HepG2 (cell line): ENCODE measurements around the gene CYP27A1. TPM values are rescaled to one million over a fixed set of nuclear protein-coding genes. Genes with fewer than 3 reads are reported as not detected.

Experiments used
- ATAC-seq: fragments of 200-7000 bp; cut with Tn5 transposase; 3 replicates; pipeline ENCODE4 v1.9.1; 2020; ENCODE audit warnings: mild to moderate bottlenecking, moderate library complexity
- BruUV-seq: library from RNA; stranded (reverse); fragments of 400-500 nt; replicated peaks from 2 replicates; lab custom pipeline; 2021; lab: Mats Ljungman, UMichigan
- CTCF ChIA-PET: fragments of 300-600 bp; formaldehyde crosslinking; extraction: SDS; loops from one replicate; lab custom pipeline; 2021; ENCODE audit warnings: low total read pairs, inconsistent platforms, low intra/inter-chr PET ratio; lab: Yijun Ruan, JAX
- POLR2A ChIA-PET: fragments of 350-600 bp; sonication (Branson Sonifier 250); formaldehyde crosslinking; loops from one replicate; lab custom pipeline; 2020; ENCODE audit warnings: antibody characterized with exemption, inconsistent platforms; lab: Yijun Ruan, JAX
- DNase-seq: peaks from one replicate; pipeline ENCODE4 v3.0.0-alpha.2; 2015; ENCODE audit warnings: low spot score
- FAIRE-seq: peaks from 3 replicates; lab custom pipeline; 2011; peaks lifted over from hg19 to GRCh38; lab: Jason Lieb, UNC
- H2AFZ ChIP-seq: one replicate; pipeline ENCODE4 v1.6.1; 2011; ENCODE audit warnings: low read length, inconsistent platforms
- H3K27ac ChIP-seq: fragments of 300-600 bp; 3 replicates; pipeline ENCODE4 v1.8.0; 2011; ENCODE audit warnings: mixed run types, mild to moderate bottlenecking, mixed read lengths, low read length, inconsistent platforms; ENCODE audit not compliant: insufficient read depth; ENCODE audit errors: extremely low read length
- H3K27me3 ChIP-seq, 2 experiments: fragments of 200-600 bp in 1 of 2; 2 replicates in 1 of 2; 3 replicates in 1 of 2; pipeline versions ENCODE4 v1.6.0 to v1.8.0; 2011; ENCODE audit warnings: low read length in 2 of 2, mild to moderate bottlenecking in 2 of 2, moderate library complexity in 2 of 2, inconsistent platforms in 1 of 2; ENCODE audit not compliant: insufficient read depth in 2 of 2, control insufficient read depth in 1 of 2
- H3K36me3 ChIP-seq, 2 experiments: fragments of 200-600 bp in 1 of 2; replicated peaks in 1 of 2; 2 replicates in 1 of 2; 3 replicates in 1 of 2; pipeline versions ENCODE4 v1.5.1 to v1.8.0; 2011; ENCODE audit warnings: low read length in 2 of 2, inconsistent platforms in 1 of 2; ENCODE audit not compliant: insufficient read depth in 2 of 2, control insufficient read depth in 1 of 2
- H3K4me1 ChIP-seq: 2 replicates; pipeline ENCODE4 v1.5.1; 2012; ENCODE audit warnings: low read length, inconsistent platforms; ENCODE audit not compliant: insufficient read depth
- H3K4me2 ChIP-seq: 2 replicates; pipeline ENCODE4 v1.6.0; 2011; ENCODE audit warnings: low read depth, low read length, inconsistent platforms
- H3K4me3 ChIP-seq, 3 experiments: fragments of 200-600 bp in 1 of 3; sonication (generic), shearing (Covaris generic) in 1 of 3; replicated peaks in 1 of 3; 2 replicates each; pipeline ENCODE4 v1.5.1; 2011 to 2016; ENCODE audit warnings: low read length in 3 of 3, inconsistent platforms in 2 of 3, low read depth in 2 of 3, mild to moderate bottlenecking in 2 of 3, control low read depth in 1 of 3, mixed read lengths in 1 of 3; ENCODE audit not compliant: insufficient read depth in 1 of 3
- H3K79me2 ChIP-seq: one replicate; pipeline ENCODE4 v1.6.1; 2011; ENCODE audit warnings: low read length, inconsistent platforms; ENCODE audit not compliant: insufficient read depth
- H3K9ac ChIP-seq: 2 replicates; pipeline ENCODE4 v1.6.0; 2011; ENCODE audit warnings: mild to moderate bottlenecking, low read depth, low read length, inconsistent platforms; ENCODE audit not compliant: insufficient read depth
- H3K9me3 ChIP-seq: 2 replicates; pipeline ENCODE4 v1.5.1; 2012; ENCODE audit warnings: mild to moderate bottlenecking, low read length
- H4K20me1 ChIP-seq: 2 replicates; pipeline ENCODE4 v1.6.0; 2011; ENCODE audit warnings: inconsistent platforms, mild to moderate bottlenecking, low read length, moderate library complexity; ENCODE audit not compliant: insufficient read depth
- CEBPB ChIP-seq: IDR thresholded peaks from 2 replicates; pipeline ENCODE4 v1.6.1; 2011; ENCODE audit warnings: low read depth, low read length, improper control_type of control experiment, borderline replicate concordance
- NBN ChIP-seq: fragments of 450-650 bp; conservative IDR thresholded peaks from 2 replicates; pipeline ENCODE4 v1.6.1; 2017
- ZFP36 ChIP-seq: fragments of 150-350 bp; IDR thresholded peaks from 2 replicates; pipeline ENCODE4 v1.6.1; 2018; ENCODE audit warnings: borderline replicate concordance, low read length, low read depth; ENCODE audit not compliant: partially characterized antibody
- WGBS: methylation state at CpG from one replicate; pipeline ENCODE4 v1.1.6; 2017; ENCODE audit warnings: low lambda C conversion rate; 5-methylcytosine and 5-hydroxymethylcytosine counted together
- in situ Hi-C: cut with HindIII; loops from 2 replicates; pipeline ENCODE4 v1.10.0; 2017; ENCODE audit warnings: low pct_unique_long_range_greater_than_20kb; ENCODE audit not compliant: extremely low pct_ligation_motif_present
- intact Hi-C: fragments of 100-400 bp; cut with micrococcal nuclease; formaldehyde crosslinking; loops from one replicate; pipeline ENCODE4 v1.10.0; 2022; ENCODE audit not compliant: unreplicated experiment
- polyA plus RNA-seq, 8 experiments: library from polyadenylated mRNA; depleted of rRNA in 3 of 8; stranded (reverse) in 7 of 8; unstranded in 1 of 8; fragments of >200 nt; fragmentation: Illumina TruSeq in 4 of 8; extraction: Trizol in 4 of 8; gene quantifications; 2 replicates each; pipeline versions ENCODE4 v1.2.1 to v1.2.3, GENCODE V29; 2011 to 2016; ENCODE audit warnings: low read depth in 4 of 8, missing spikeins in 1 of 8, mixed read lengths in 1 of 8; ENCODE audit not compliant: insufficient read depth in 1 of 8
- total RNA-seq, 5 experiments: library from RNA; depleted of rRNA; stranded (reverse); fragments of >200 nt; fragmentation: Illumina TruSeq; extraction: Trizol; gene quantifications; 2 replicates each; pipeline ENCODE4 v1.2.3, GENCODE V29; 2016; ENCODE audit warnings: low read depth in 1 of 5

The CYP27A1 gene
- total and polyA plus RNA-seq, 2 of the 13 experiments (the other 11 are each of a cell fraction or from before 2014, with no cell fraction given) = 157 to 266 TPM

DNA sequence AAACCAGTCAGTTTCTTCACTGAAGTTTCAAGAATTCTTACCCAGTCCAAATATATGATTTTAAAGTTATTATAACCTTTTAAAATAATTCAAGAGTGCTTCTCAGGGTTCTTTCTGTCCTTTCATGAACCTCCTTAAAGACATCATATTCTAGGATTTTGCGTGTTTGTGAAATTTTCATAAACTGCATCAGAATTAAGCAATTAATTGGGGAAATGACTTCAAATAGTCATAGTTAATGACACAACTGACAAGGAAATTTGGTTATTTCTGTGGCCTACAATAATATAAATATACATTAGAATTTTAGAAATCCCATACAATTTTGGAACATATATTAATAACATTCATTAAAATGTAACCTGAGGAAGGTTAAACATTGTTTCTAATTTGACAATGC lies 10.5 kb downstream of the CYP27A1 start:
- Histone ChIP-seq H3K9ac (no peak overlapping the region), H3K79me2 (peaks cover 89% of the 10 kb centered on the region), H3K36me3 (peaks cover 0 to 4% of the 10 kb centered on the region in 2 experiments; a peak in 4 of 5 replicates), H3K27me3 (no peaks in the 10 kb centered on the region), H3K9me3 (no peaks in the 10 kb centered on the region), H3K4me3 (no peak overlapping the region), H2AFZ (no peak overlapping the region), H3K4me2 (no peak overlapping the region), H4K20me1 (peaks cover 5% of the 10 kb centered on the region; the same call in 1 of the 2 replicates), H3K4me1 (peaks cover 41% of the 10 kb centered on the region), H3K27ac (no peak overlapping the region)
- ChIA-PET POLR2A (interaction anchor here (1.6 kb wide), 1 partner anchor 11 kb away, joined by 12 read pairs; the partner anchor contains the start of gene CYP27A1), CTCF (no interaction called here)
- FAIRE-seq (no peak), DNase-seq (no peak), ATAC-seq (no peak)
- in situ Hi-C loops (no loop called here), intact Hi-C loops (no loop called here)
- 100% methylated on average over 1 of the region's 1 CpG for WGBS
- BruUV-seq = no TSS peak
- TF ChIP-seq ZFP36 = no peak

DNA sequence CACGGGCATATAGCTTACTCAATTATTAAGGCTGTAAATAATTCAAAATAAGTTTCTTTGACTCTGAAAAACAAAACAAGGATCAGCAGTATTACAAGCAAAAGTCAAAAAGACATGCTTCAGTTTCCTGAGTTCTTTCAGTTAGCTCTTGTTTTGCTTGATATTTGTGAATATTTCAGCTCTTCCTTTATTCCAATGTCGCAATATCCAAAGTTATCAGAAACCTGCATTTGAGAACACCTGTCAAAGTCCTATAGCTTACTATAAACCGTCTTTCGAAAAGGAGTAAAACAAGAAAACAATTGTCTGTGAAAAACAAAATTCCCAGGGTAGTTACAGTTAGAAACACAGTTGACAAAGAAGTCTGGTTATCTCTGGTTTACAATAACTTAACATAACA lies 14.7 kb downstream of the CYP27A1 start:
- intact Hi-C loops (no loop called here), in situ Hi-C loops (no loop called here)
- DNase-seq = no peak
- H3K9ac ChIP-seq = no peak overlapping the region
- no peak overlapping the region for H3K27ac ChIP-seq
- no peak overlapping the region for H3K4me3 ChIP-seq
- no peaks in the 10 kb centered on the region for H3K27me3 ChIP-seq
- H3K4me2 ChIP-seq = no peak overlapping the region
- WGBS = 97% methylated on average over 4 of the region's 4 CpGs
- peaks cover 7 to 22% of the 10 kb centered on the region in 2 experiments; a peak in 4 of 5 replicates for H3K36me3 ChIP-seq
- H3K4me1 ChIP-seq = 0 out of 2 replicates have a peak, but pooled peaks cover under 1% of the 10 kb centered on the region
- no peaks in the 10 kb centered on the region for H3K9me3 ChIP-seq
- ATAC-seq = no peak
- FAIRE-seq = no peak
- H4K20me1 ChIP-seq = peaks cover 3% of the 10 kb centered on the region; the same call in 1 of the 2 replicates
- no TSS peak for BruUV-seq
- no peak overlapping the region for H2AFZ ChIP-seq
- CTCF ChIA-PET = no interaction called here
- POLR2A ChIA-PET = interaction anchor here (1.6 kb wide), 1 partner anchor 15 kb away, joined by 9 read pairs; the partner anchor contains the start of gene CYP27A1
- TF ChIP-seq NBN (no peak), CEBPB (peak; percentile 76)
- peaks cover 61% of the 10 kb centered on the region for H3K79me2 ChIP-seq
